ENCODE results near the gene CYP4F12. TPM values are rescaled to one million over a fixed set of nuclear protein-coding genes. Genes with fewer than 3 reads are reported as not detected.

The CYP4F12 gene
- total RNA-seq, 1 experiment from 2014 or later: 3.8 TPM

GRCh38 chr19:15717809-15718208 lies 44.9 kb downstream of the CYP4F12 start:
- H3K4me1 Mint-ChIP-seq (ENCODE audit: low read depth, unreplicated experiment): no peaks in the 10 kb centered on the region
- intact Hi-C loops (cut with micrococcal nuclease; ENCODE audit: unreplicated experiment): no loop called here
- H3K27me3 Mint-ChIP-seq (ENCODE audit: unreplicated experiment): peaks cover 55% of the 10 kb centered on the region
- no peak overlapping the region for H3K4me3 Mint-ChIP-seq (ENCODE audit: low read depth, unreplicated experiment)
- H3K36me3 Mint-ChIP-seq (ENCODE audit: insufficient read depth, unreplicated experiment): no peaks in the 10 kb centered on the region
- CTCF ChIA-PET: no interaction called here
- H3K9me3 Mint-ChIP-seq (ENCODE audit: low read depth, unreplicated experiment): peaks cover 3% of the 10 kb centered on the region
- no TSS peak for BruUV-seq (replicated peaks)
- H3K27ac Mint-ChIP-seq (ENCODE audit: unreplicated experiment): no peak overlapping the region
- no peak for DNase-seq
- TF ChIP-seq CTCF (IDR thresholded peaks at IDR 0.05; ENCODE audit: unreplicated experiment): no peak

- CTCF ChIA-PET: no interaction called here
- Mint-ChIP-seq H3K4me1 (ENCODE audit: low read depth, unreplicated experiment) (no peaks in the 10 kb centered on the region), H3K27me3 (ENCODE audit: unreplicated experiment) (peaks cover 79% of the 10 kb centered on the region), H3K36me3 (ENCODE audit: insufficient read depth, unreplicated experiment) (no peaks in the 10 kb centered on the region), H3K9me3 (ENCODE audit: low read depth, unreplicated experiment) (peaks cover 3% of the 10 kb centered on the region), H3K27ac (ENCODE audit: unreplicated experiment) (no peak overlapping the region), H3K4me3 (ENCODE audit: low read depth, unreplicated experiment) (no peak overlapping the region)
- no TSS peak for BruUV-seq (replicated peaks)
- intact Hi-C loops (cut with micrococcal nuclease; ENCODE audit: unreplicated experiment): no loop called here
- no peak for TF ChIP-seq CTCF (IDR thresholded peaks at IDR 0.05; ENCODE audit: unreplicated experiment)
- no peak for DNase-seq
These were observed 48.4 kb downstream of the CYP4F12 start for GRCh38 chr19:15721268-15721667.

GRCh38 chr19:15722956-15723355 lies 50.1 kb downstream of the CYP4F12 start:
- no peak overlapping the region for H3K4me3 Mint-ChIP-seq (ENCODE audit: low read depth, unreplicated experiment)
- no peak for DNase-seq
- no TSS peak for BruUV-seq (replicated peaks)
- intact Hi-C loops (cut with micrococcal nuclease; ENCODE audit: unreplicated experiment): no loop called here
- no peak for TF ChIP-seq CTCF (IDR thresholded peaks at IDR 0.05; ENCODE audit: unreplicated experiment)
- H3K27ac Mint-ChIP-seq (ENCODE audit: unreplicated experiment): no peak overlapping the region
- CTCF ChIA-PET: interaction anchor here (0.5 kb wide), 1 partner anchor 816 kb away, joined by 5 read pairs; no protein-coding TSS in a partner anchor
- H3K4me1 Mint-ChIP-seq (ENCODE audit: low read depth, unreplicated experiment): no peaks in the 10 kb centered on the region
- H3K36me3 Mint-ChIP-seq (ENCODE audit: insufficient read depth, unreplicated experiment): no peaks in the 10 kb centered on the region
- peaks cover 79% of the 10 kb centered on the region for H3K27me3 Mint-ChIP-seq (ENCODE audit: unreplicated experiment)
- H3K9me3 Mint-ChIP-seq (ENCODE audit: low read depth, unreplicated experiment): peaks cover 3% of the 10 kb centered on the region

- H3K27me3 Mint-ChIP-seq (ENCODE audit: unreplicated experiment): peaks cover 55% of the 10 kb centered on the region
- no peaks in the 10 kb centered on the region for H3K4me1 Mint-ChIP-seq (ENCODE audit: low read depth, unreplicated experiment)
- DNase-seq: no peak
- no peaks in the 10 kb centered on the region for H3K9me3 Mint-ChIP-seq (ENCODE audit: low read depth, unreplicated experiment)
- no peak within 1 kb of the TSS for H3K4me3 Mint-ChIP-seq (ENCODE audit: low read depth, unreplicated experiment)
- TF ChIP-seq CTCF (IDR thresholded peaks at IDR 0.05; ENCODE audit: unreplicated experiment): no peak
- H3K27ac Mint-ChIP-seq (ENCODE audit: unreplicated experiment): no peak within 1 kb of the TSS
- CTCF ChIA-PET: no interaction called here
- no TSS peak for BruUV-seq (replicated peaks)
- intact Hi-C loops (cut with micrococcal nuclease; ENCODE audit: unreplicated experiment): no loop called here
- no peaks in the 10 kb centered on the region for H3K36me3 Mint-ChIP-seq (ENCODE audit: insufficient read depth, unreplicated experiment)
These were observed 54.8 kb downstream of the CYP4F12 start, which contains the start of gene OR10H2 for GRCh38 chr19:15727724-15728123. Gene OR10H2, plus strand, starts transcription at chr19:15728024. Its CDS starts 20 bp downstream, at chr19:15728044.

All from Calu3 (cell line).